ENCODE measurements around the gene LORICRIN. TPM values are rescaled to one million over a fixed set of nuclear protein-coding genes. Genes with fewer than 3 reads are reported as not detected.

Gene LORICRIN
- total and polyA plus RNA-seq, 2 donors (not counting 1 experiment from before 2014, with no cell fraction given): 0.39 TPM; not detected in 1

DNA sequence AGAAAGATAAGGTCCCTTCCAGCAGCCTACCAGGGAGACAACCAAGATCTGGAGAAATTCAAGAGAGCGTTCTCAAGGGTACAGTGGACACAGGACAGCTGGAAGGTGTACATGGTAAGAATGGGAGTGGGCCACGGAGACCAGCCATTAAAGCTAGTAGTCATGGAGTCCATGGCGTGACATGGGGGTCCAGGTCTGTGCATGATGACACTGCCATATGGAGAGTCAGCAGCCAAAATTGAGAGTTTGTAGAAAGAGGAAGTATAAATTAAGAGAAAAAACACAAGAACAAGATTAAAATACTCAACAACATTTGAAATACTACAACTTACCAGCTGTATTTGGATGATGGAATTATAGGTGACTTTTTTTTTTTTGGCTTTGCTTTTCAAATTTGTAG lies 7.9 kb upstream of the LORICRIN start:
- no peak overlapping the region for H3K4me3 ChIP-seq (ENCODE audit: control extremely low read depth in 1 of 5, extremely low read depth in 1 of 5, insufficient read depth in 1 of 5, low read depth in 2 of 5, low read length in 4 of 5)
- H3K4me3 Mint-ChIP-seq: no peak overlapping the region
- CTCF ChIA-PET: interaction anchor here (0.8 kb wide), 1 partner anchor 11 kb away, joined by 3 read pairs; no protein-coding TSS in a partner anchor
- POLR2A ChIA-PET: no interaction called here
- H3K9me3 Mint-ChIP-seq (ENCODE audit: insufficient read depth): no peaks in the 10 kb centered on the region
- H4K20me1 ChIP-seq (ENCODE audit: control insufficient read depth, insufficient read depth, low read length, poor library complexity, severe bottlenecking): no peaks in the 10 kb centered on the region
- no peak overlapping the region for H3K27ac ChIP-seq (ENCODE audit: low read length in 2 of 2)
- no peak overlapping the region for H2AFZ ChIP-seq (ENCODE audit: insufficient read depth, low read depth, low read length, poor library complexity, severe bottlenecking)
- H3K4me2 ChIP-seq (replicated peaks; ENCODE audit: low read depth, low read length, poor library complexity, severe bottlenecking): no peak overlapping the region
- ATAC-seq (ENCODE audit: low read depth): no peak
- DNase-seq: no peak
- H3K79me2 ChIP-seq (ENCODE audit: control insufficient read depth, insufficient read depth, low read length): no peaks in the 10 kb centered on the region
- H3K4me1 ChIP-seq (ENCODE audit: control insufficient read depth in 2 of 2, insufficient read depth in 2 of 2, low read length in 2 of 2): no peaks in the 10 kb centered on the region
- TF ChIP-seq EZH2 (IDR thresholded peaks at IDR 0.05; ENCODE audit: borderline replicate concordance, insufficient read depth, low read depth, low read length, poor library complexity, severe bottlenecking): no peak
- TF ChIP-seq, protein P1, sequence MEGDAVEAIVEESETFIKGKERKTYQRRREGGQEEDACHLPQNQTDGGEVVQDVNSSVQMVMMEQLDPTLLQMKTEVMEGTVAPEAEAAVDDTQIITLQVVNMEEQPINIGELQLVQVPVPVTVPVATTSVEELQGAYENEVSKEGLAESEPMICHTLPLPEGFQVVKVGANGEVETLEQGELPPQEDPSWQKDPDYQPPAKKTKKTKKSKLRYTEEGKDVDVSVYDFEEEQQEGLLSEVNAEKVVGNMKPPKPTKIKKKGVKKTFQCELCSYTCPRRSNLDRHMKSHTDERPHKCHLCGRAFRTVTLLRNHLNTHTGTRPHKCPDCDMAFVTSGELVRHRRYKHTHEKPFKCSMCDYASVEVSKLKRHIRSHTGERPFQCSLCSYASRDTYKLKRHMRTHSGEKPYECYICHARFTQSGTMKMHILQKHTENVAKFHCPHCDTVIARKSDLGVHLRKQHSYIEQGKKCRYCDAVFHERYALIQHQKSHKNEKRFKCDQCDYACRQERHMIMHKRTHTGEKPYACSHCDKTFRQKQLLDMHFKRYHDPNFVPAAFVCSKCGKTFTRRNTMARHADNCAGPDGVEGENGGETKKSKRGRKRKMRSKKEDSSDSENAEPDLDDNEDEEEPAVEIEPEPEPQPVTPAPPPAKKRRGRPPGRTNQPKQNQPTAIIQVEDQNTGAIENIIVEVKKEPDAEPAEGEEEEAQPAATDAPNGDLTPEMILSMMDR (IDR thresholded peaks at IDR 0.05): no peak
- H3K27ac Mint-ChIP-seq: no peak overlapping the region
- H3K9ac ChIP-seq (ENCODE audit: low read length): no peak overlapping the region
- no peaks in the 10 kb centered on the region for H3K36me3 ChIP-seq (replicated peaks in 1 of 2; ENCODE audit: control extremely low read depth in 1 of 2, control insufficient read depth in 1 of 2, extremely low read depth in 1 of 2, insufficient read depth in 2 of 2, low read length in 1 of 2)
- H3K9me3 ChIP-seq (ENCODE audit: control extremely low read depth in 1 of 3, control insufficient read depth in 2 of 3, insufficient read depth in 1 of 3, low read length in 2 of 3): no peaks in the 10 kb centered on the region
- 75% methylated on average over 1 of the region's 3 CpGs for WGBS (ENCODE audit: insufficient coverage)
- peaks cover 0 to 18% (median 12%) of the 10 kb centered on the region in 4 experiments for H3K27me3 ChIP-seq (replicated peaks in 1 of 4; ENCODE audit: control extremely low read depth in 1 of 4, control insufficient read depth in 3 of 4, insufficient read depth in 4 of 4, low read length in 3 of 4)
- intact Hi-C loops (cut with micrococcal nuclease): no loop called here
- H3K27me3 Mint-ChIP-seq: peaks cover 36% of the 10 kb centered on the region
- no peaks in the 10 kb centered on the region for H3K4me1 Mint-ChIP-seq

DNA sequence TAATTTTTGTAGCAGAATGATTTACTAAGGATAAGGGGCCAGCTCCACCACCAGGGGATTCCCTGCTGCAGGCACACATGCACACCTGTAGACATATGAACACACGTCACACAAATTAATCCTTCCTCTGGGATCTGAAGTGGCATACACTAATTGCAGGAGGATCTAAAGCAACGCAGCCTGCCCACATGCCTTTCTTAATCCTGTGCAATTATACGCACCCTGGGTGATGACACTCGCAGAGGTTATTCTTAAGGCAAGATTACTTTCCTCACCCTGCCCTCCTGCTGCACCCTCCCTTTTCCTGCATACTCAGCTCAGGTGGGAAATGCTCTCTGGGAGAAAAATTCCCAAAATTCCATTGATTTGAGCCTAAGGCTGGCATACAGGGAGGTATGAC lies 7.5 kb upstream of the LORICRIN start:
- POLR2A ChIA-PET: no interaction called here
- Histone ChIP-seq H3K79me2 (ENCODE audit: control insufficient read depth, insufficient read depth, low read length) (no peaks in the 10 kb centered on the region), H3K9ac (ENCODE audit: low read length) (no peak overlapping the region), H4K20me1 (ENCODE audit: control insufficient read depth, insufficient read depth, low read length, poor library complexity, severe bottlenecking) (no peaks in the 10 kb centered on the region), H3K27me3 (replicated peaks in 1 of 4; ENCODE audit: control extremely low read depth in 1 of 4, control insufficient read depth in 3 of 4, insufficient read depth in 4 of 4, low read length in 3 of 4) (peaks cover 0 to 17% (median 10%) of the 10 kb centered on the region in 4 experiments), H3K4me1 (ENCODE audit: control insufficient read depth in 2 of 2, insufficient read depth in 2 of 2, low read length in 2 of 2) (no peaks in the 10 kb centered on the region), H3K4me3 (ENCODE audit: control extremely low read depth in 1 of 5, extremely low read depth in 1 of 5, insufficient read depth in 1 of 5, low read depth in 2 of 5, low read length in 4 of 5) (no peak overlapping the region), H3K4me2 (replicated peaks; ENCODE audit: low read depth, low read length, poor library complexity, severe bottlenecking) (no peak overlapping the region), H3K36me3 (replicated peaks in 1 of 2; ENCODE audit: control extremely low read depth in 1 of 2, control insufficient read depth in 1 of 2, extremely low read depth in 1 of 2, insufficient read depth in 2 of 2, low read length in 1 of 2) (no peaks in the 10 kb centered on the region), H2AFZ (ENCODE audit: insufficient read depth, low read depth, low read length, poor library complexity, severe bottlenecking) (no peak overlapping the region), H3K9me3 (ENCODE audit: control extremely low read depth in 1 of 3, control insufficient read depth in 2 of 3, insufficient read depth in 1 of 3, low read length in 2 of 3) (no peaks in the 10 kb centered on the region), H3K27ac (ENCODE audit: low read length in 2 of 2) (no peak overlapping the region)
- CTCF ChIA-PET: interaction anchor here (0.8 kb wide), 1 partner anchor 10 kb away, joined by 3 read pairs; no protein-coding TSS in a partner anchor
- Mint-ChIP-seq H3K27ac (no peak overlapping the region), H3K27me3 (peaks cover 36% of the 10 kb centered on the region), H3K4me3 (no peak overlapping the region), H3K4me1 (no peaks in the 10 kb centered on the region), H3K9me3 (ENCODE audit: insufficient read depth) (no peaks in the 10 kb centered on the region)
- WGBS (ENCODE audit: insufficient coverage): 70% methylated on average over 4 of the region's 4 CpGs
- ATAC-seq (ENCODE audit: low read depth) (no peak), DNase-seq (no peak)
- TF ChIP-seq, protein P1 (IDR thresholded peaks at IDR 0.05): no peak
- TF ChIP-seq EZH2 (IDR thresholded peaks at IDR 0.05; ENCODE audit: borderline replicate concordance, insufficient read depth, low read depth, low read length, poor library complexity, severe bottlenecking): no peak
- intact Hi-C loops (cut with micrococcal nuclease): no loop called here

Data from B cell (primary cell).